Body of pancreas (tissue), 4 donors: ENCODE data around the gene CXorf49B.
"Not testable (repeated sequence)": the region's sequence is repeated elsewhere in the genome, so short reads cannot be mapped to it uniquely, and the experiment has no call there.

Source experiments
- CTCF ChIP-seq, 7 experiments: fragments of 450-650 bp in 4 of 7; fragments of 200-600 bp in 3 of 7; sonication (generic) in 3 of 7; IDR thresholded peaks; one replicate each; pipeline ENCODE4 v1.5.1; 2016 to 2019; ENCODE audit warnings: antibody characterized with exemption in 7 of 7
- POLR2A ChIP-seq, 3 donors: fragments of 450-650 bp; IDR thresholded peaks; one replicate each; pipeline ENCODE4 v1.6.1; 2016; ENCODE audit warnings: antibody characterized with exemption in 3 of 3, mild to moderate bottlenecking in 2 of 3

GRCh38 chrX:71778322-71778721 is 15.2 kb downstream of the CXorf49B start:
- not testable (repeated sequence) for TF ChIP-seq POLR2A, CTCF (IDR thresholded peaks at IDR 0.05)
